Parathyroid adenoma (tissue), 2 donors: ENCODE results near the gene WDR20.
A peak's percentile ranks its signal among the peaks of the same experiment; 100 is the strongest.

Experiments used
- H2AFZ ChIP-seq: fragments of 300-600 bp; sonication (generic); one replicate; pipeline ENCODE4 v1.7.0; 2017; ENCODE audit warnings: antibody characterized with exemption, mild to moderate bottlenecking
- H3K27ac ChIP-seq: fragments of 300-600 bp; sonication (generic); one replicate; pipeline ENCODE4 v1.7.0; 2017
- H3K27me3 ChIP-seq: fragments of 300-600 bp; sonication (generic); one replicate; pipeline ENCODE4 v1.7.0; 2017; ENCODE audit warnings: low read length; ENCODE audit not compliant: control insufficient read depth, insufficient read depth
- H3K36me3 ChIP-seq: fragments of 300-600 bp; sonication (generic); one replicate; pipeline ENCODE4 v1.7.0; 2017; ENCODE audit warnings: low read length; ENCODE audit not compliant: control insufficient read depth, insufficient read depth
- H3K4me1 ChIP-seq: fragments of 300-600 bp; sonication (generic); one replicate; pipeline ENCODE4 v1.7.0; 2017; ENCODE audit warnings: control low read depth
- H3K4me2 ChIP-seq: fragments of 300-600 bp; sonication (generic); one replicate; pipeline ENCODE4 v1.7.0; 2017; ENCODE audit warnings: low read length
- H3K4me3 ChIP-seq: fragments of 300-600 bp; sonication (generic); one replicate; pipeline ENCODE4 v1.7.0; 2017; ENCODE audit warnings: low read depth, low read length
- H3K79me2 ChIP-seq: fragments of 300-600 bp; sonication (generic); one replicate; pipeline ENCODE4 v1.7.0; 2017; ENCODE audit warnings: control low read depth
- H3K9ac ChIP-seq: fragments of 300-600 bp; sonication (generic); one replicate; pipeline ENCODE4 v1.7.0; 2017; ENCODE audit warnings: mild to moderate bottlenecking
- H3K9me3 ChIP-seq: fragments of 300-600 bp; sonication (generic); one replicate; pipeline ENCODE4 v1.7.0; 2017; ENCODE audit warnings: low read length; ENCODE audit not compliant: control insufficient read depth
- TF ChIP-seq, protein P1 (sequence below): fragments of 300-600 bp; sonication (generic); IDR thresholded peaks from one replicate; pipeline ENCODE4 v1.7.0; 2017; ENCODE audit warnings: antibody characterized with exemption, mild to moderate bottlenecking
- donor health status: primary hyperparathyroidism.

The WDR20 gene

DNA sequence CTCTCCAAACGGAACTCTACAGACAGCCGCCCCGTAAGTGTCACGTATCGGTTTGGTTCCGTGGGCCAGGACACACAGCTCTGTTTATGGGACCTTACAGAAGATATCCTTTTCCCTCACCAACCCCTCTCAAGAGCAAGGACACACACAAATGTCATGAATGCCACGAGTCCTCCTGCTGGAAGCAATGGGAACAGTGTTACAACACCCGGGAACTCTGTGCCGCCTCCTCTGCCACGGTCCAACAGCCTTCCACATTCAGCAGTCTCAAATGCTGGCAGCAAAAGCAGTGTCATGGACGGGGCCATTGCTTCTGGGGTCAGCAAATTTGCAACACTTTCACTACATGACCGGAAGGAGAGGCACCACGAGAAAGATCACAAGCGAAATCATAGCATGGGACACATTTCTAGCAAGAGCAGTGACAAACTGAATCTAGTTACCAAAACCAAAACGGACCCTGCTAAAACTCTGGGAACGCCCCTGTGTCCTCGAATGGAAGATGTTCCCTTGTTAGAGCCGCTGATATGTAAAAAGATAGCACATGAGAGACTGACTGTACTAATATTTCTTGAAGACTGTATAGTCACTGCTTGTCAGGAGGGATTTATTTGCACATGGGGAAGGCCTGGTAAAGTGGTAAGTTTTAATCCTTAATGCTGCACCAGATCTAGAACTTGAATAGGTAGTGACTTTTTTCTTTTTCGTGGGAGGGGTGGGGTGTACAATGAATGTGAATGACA lies 69.7 kb downstream of the WDR20 start:
- H3K9ac ChIP-seq, result no peak overlapping the region
- no peak overlapping the region for H2AFZ ChIP-seq
- TF ChIP-seq, protein P1, sequence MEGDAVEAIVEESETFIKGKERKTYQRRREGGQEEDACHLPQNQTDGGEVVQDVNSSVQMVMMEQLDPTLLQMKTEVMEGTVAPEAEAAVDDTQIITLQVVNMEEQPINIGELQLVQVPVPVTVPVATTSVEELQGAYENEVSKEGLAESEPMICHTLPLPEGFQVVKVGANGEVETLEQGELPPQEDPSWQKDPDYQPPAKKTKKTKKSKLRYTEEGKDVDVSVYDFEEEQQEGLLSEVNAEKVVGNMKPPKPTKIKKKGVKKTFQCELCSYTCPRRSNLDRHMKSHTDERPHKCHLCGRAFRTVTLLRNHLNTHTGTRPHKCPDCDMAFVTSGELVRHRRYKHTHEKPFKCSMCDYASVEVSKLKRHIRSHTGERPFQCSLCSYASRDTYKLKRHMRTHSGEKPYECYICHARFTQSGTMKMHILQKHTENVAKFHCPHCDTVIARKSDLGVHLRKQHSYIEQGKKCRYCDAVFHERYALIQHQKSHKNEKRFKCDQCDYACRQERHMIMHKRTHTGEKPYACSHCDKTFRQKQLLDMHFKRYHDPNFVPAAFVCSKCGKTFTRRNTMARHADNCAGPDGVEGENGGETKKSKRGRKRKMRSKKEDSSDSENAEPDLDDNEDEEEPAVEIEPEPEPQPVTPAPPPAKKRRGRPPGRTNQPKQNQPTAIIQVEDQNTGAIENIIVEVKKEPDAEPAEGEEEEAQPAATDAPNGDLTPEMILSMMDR, result peak; percentile 48
- no peak overlapping the region for H3K4me2 ChIP-seq
- no peak overlapping the region for H3K27ac ChIP-seq
- H3K4me3 ChIP-seq, result no peak overlapping the region
- no peaks in the 10 kb centered on the region for H3K27me3 ChIP-seq
- H3K4me1 ChIP-seq, result peaks cover 6% of the 10 kb centered on the region
- peaks cover 13% of the 10 kb centered on the region for H3K79me2 ChIP-seq
- no peaks in the 10 kb centered on the region for H3K36me3 ChIP-seq
- H3K9me3 ChIP-seq, result no peaks in the 10 kb centered on the region

- Histone ChIP-seq H3K79me2 (peaks cover 15% of the 10 kb centered on the region), H3K9ac (no peak overlapping the region), H3K27ac (no peak overlapping the region), H3K4me3 (no peak overlapping the region), H3K4me2 (no peak overlapping the region), H3K4me1 (peaks cover 6% of the 10 kb centered on the region), H3K27me3 (no peaks in the 10 kb centered on the region), H3K36me3 (no peaks in the 10 kb centered on the region), H2AFZ (no peak overlapping the region), H3K9me3 (no peaks in the 10 kb centered on the region)
- TF ChIP-seq, protein P1, result no peak
These were observed 70.8 kb downstream of the WDR20 start for GRCh38 chr14:102210421-102211042.

DNA sequence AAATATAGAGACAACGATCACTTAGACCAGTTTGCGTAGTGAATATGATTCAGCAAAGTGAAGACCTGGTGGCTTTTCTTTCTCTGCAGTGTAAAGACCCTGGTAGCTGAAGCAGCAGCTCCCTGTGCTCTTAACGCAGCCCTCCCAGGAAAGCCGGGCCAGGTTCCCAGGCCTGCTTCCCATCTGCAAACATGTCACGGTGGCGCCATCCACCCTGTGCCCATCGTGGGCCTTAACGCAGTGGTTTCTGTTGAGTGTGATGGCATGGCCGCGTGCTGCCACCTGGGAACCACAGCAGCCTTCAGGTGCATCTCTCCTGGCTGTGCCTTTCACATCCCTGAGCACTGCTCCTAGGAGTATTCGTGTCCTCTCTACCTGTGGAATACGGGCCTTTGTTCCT lies 71.5 kb downstream of the WDR20 start:
- Histone ChIP-seq H3K9ac (no peak overlapping the region), H3K36me3 (no peaks in the 10 kb centered on the region), H3K79me2 (peaks cover 15% of the 10 kb centered on the region), H2AFZ (no peak overlapping the region), H3K9me3 (no peaks in the 10 kb centered on the region), H3K4me2 (no peak overlapping the region), H3K4me3 (no peak overlapping the region), H3K27me3 (no peaks in the 10 kb centered on the region), H3K4me1 (peaks cover 6% of the 10 kb centered on the region), H3K27ac (no peak overlapping the region)
- TF ChIP-seq, protein P1, result no peak

GRCh38 chr14:102212356-102212755 lies 72.7 kb downstream of the WDR20 start:
- TF ChIP-seq, protein P1, result no peak
- no peak overlapping the region for H3K4me2 ChIP-seq

More at GRCh38 chr14:102212356-102212755, 72.7 kb downstream of the WDR20 start:
- Histone ChIP-seq H3K9ac (no peak overlapping the region), H3K36me3 (no peaks in the 10 kb centered on the region), H3K27ac (no peak overlapping the region), H3K4me3 (no peak overlapping the region), H3K79me2 (peaks cover 17% of the 10 kb centered on the region), H3K9me3 (no peaks in the 10 kb centered on the region), H3K4me1 (peaks cover 6% of the 10 kb centered on the region), H3K27me3 (no peaks in the 10 kb centered on the region), H2AFZ (no peak overlapping the region)
